H1 (cell line): ENCODE measurements around the gene CCDC116. TPM values are rescaled to one million over a fixed set of nuclear protein-coding genes. Genes with fewer than 3 reads are reported as not detected.

Experiments used
- CTCF ChIA-PET: fragments of 300-600 bp; sonication (Branson Sonifier 250); formaldehyde crosslinking; loops from one replicate; lab custom pipeline; 2021; ENCODE audit not compliant: partially characterized antibody; lab: Charles Lee
- POLR2A ChIA-PET: fragments of 300-600 bp; sonication (Branson Sonifier 250); formaldehyde crosslinking; loops from one replicate; lab custom pipeline; 2021; ENCODE audit warnings: inconsistent platforms; ENCODE audit not compliant: partially characterized antibody; lab: Charles Lee
- DNase-seq, 2 experiments: peaks; one replicate each; pipeline versions ENCODE4 v3.0.0 to v3.0.0-alpha.2; 2010 to 2022; ENCODE audit warnings: low spot score in 2 of 2, low read depth in 1 of 2, mixed read lengths in 1 of 2
- FAIRE-seq: peaks from 2 replicates; lab custom pipeline; 2011; peaks lifted over from hg19 to GRCh38; lab: Jason Lieb, UNC
- H2AFZ ChIP-seq: 2 replicates; pipeline ENCODE4 v1.8.1; 2012; ENCODE audit warnings: low read length, inconsistent platforms
- H2AK5ac ChIP-seq: 2 replicates; pipeline ENCODE4 v1.6.1; 2013; ENCODE audit warnings: low read depth, low read length
- H2BK120ac ChIP-seq: replicated peaks from 2 replicates; pipeline ENCODE3; 2013; ENCODE audit warnings: low read depth, low read length, inconsistent platforms
- H2BK12ac ChIP-seq: 2 replicates; pipeline ENCODE4 v1.6.1; 2013; ENCODE audit warnings: low read depth, low read length
- H2BK15ac ChIP-seq: 2 replicates; pipeline ENCODE4 v1.6.1; 2013; ENCODE audit warnings: low read length
- H2BK20ac ChIP-seq: 2 replicates; pipeline ENCODE4 v1.6.1; 2013; ENCODE audit warnings: low read length
- H2BK5ac ChIP-seq: 2 replicates; pipeline ENCODE4 v1.6.1; 2013; ENCODE audit warnings: low read depth, low read length
- H3K14ac ChIP-seq: 2 replicates; pipeline ENCODE4 v1.6.1; 2013; ENCODE audit warnings: inconsistent platforms; ENCODE audit not compliant: insufficient read length
- H3K18ac ChIP-seq: 2 replicates; pipeline ENCODE4 v1.6.1; 2013; ENCODE audit warnings: low read length; ENCODE audit errors: extremely low read depth
- H3K23ac ChIP-seq: 2 replicates; pipeline ENCODE4 v1.6.1; 2013; ENCODE audit warnings: inconsistent platforms; ENCODE audit not compliant: insufficient read length
- H3K23me2 ChIP-seq: 2 replicates; pipeline ENCODE4 v1.6.1; 2013; ENCODE audit warnings: low read depth, low read length
- H3K27ac ChIP-seq: 2 replicates; pipeline ENCODE4 v1.6.1; 2011; ENCODE audit warnings: low read depth, low read length, inconsistent platforms
- H3K27me3 ChIP-seq, 4 experiments: replicated peaks in 1 of 4; 1 replicate in 1 of 4; 2 replicates in 3 of 4; pipeline versions ENCODE4 v1.6.1 to v1.8.1; 2011 to 2013; ENCODE audit warnings: low read length in 3 of 4, mild to moderate bottlenecking in 3 of 4, inconsistent platforms in 2 of 4, mixed read lengths in 2 of 4, moderate library complexity in 1 of 4; ENCODE audit not compliant: control insufficient read depth in 3 of 4, insufficient read depth in 3 of 4; ENCODE audit errors: extremely low read depth in 1 of 4
- H3K36me3 ChIP-seq, 4 experiments: 2 replicates each; pipeline versions ENCODE4 v1.6.1 to v1.8.1; 2011 to 2013; ENCODE audit warnings: mild to moderate bottlenecking in 4 of 4, low read length in 3 of 4, moderate library complexity in 2 of 4, control low read depth in 1 of 4, inconsistent platforms in 1 of 4; ENCODE audit not compliant: insufficient read depth in 4 of 4, control insufficient read depth in 2 of 4
- H3K4ac ChIP-seq: replicated peaks from 2 replicates; pipeline ENCODE3; 2013; ENCODE audit warnings: low read length, low read depth, mixed read lengths, inconsistent platforms; ENCODE audit not compliant: insufficient read length
- H3K4me1 ChIP-seq, 4 experiments: replicated peaks in 1 of 4; 1 replicate in 1 of 4; 2 replicates in 3 of 4; pipeline versions ENCODE4 v1.6.1 to v1.8.1; 2011 to 2013; ENCODE audit warnings: low read length in 3 of 4, inconsistent platforms in 2 of 4, mixed read lengths in 1 of 4; ENCODE audit not compliant: insufficient read depth in 4 of 4, control insufficient read depth in 3 of 4
- H3K4me2 ChIP-seq, 2 experiments: 2 replicates each; pipeline versions ENCODE4 v1.6.1 to v1.8.1; 2011 to 2013; ENCODE audit warnings: low read depth in 2 of 2, low read length in 2 of 2, control low read depth in 1 of 2, inconsistent platforms in 1 of 2, mild to moderate bottlenecking in 1 of 2; ENCODE audit not compliant: insufficient read depth in 1 of 2
- H3K4me3 ChIP-seq, 4 experiments: fragments of 200-600, 300-600 bp in 1 of 4; sonication (generic), shearing (Covaris generic), sonication (Bioruptor Twin) in 1 of 4; 2 replicates each; pipeline versions ENCODE4 v1.5.1 to v1.8.1; 2011 to 2016; ENCODE audit warnings: low read length in 4 of 4, low read depth in 3 of 4, control low read depth in 2 of 4, inconsistent platforms in 2 of 4, mild to moderate bottlenecking in 2 of 4, mixed read lengths in 1 of 4, moderate library complexity in 1 of 4; ENCODE audit not compliant: insufficient read depth in 2 of 4; ENCODE audit errors: extremely low read depth in 1 of 4
- H3K56ac ChIP-seq: replicated peaks from 2 replicates; pipeline ENCODE3; 2013; ENCODE audit warnings: low read depth, mild to moderate bottlenecking, mixed read lengths, low read length, inconsistent platforms; ENCODE audit not compliant: insufficient read length
- H3K79me1 ChIP-seq: 2 replicates; pipeline ENCODE4 v1.6.1; 2013; ENCODE audit warnings: low read depth, low read length, control low read depth
- H3K79me2 ChIP-seq, 2 experiments: 2 replicates each; pipeline versions ENCODE4 v1.6.1 to v1.8.1; 2012 to 2013; ENCODE audit warnings: low read length in 2 of 2, mild to moderate bottlenecking in 2 of 2, inconsistent platforms in 1 of 2; ENCODE audit not compliant: insufficient read depth in 2 of 2, control insufficient read depth in 1 of 2
- H3K9ac ChIP-seq, 4 experiments: replicated peaks in 1 of 4; 1 replicate in 1 of 4; 2 replicates in 3 of 4; pipeline versions ENCODE4 v1.6.1 to v1.8.1; 2011 to 2013; ENCODE audit warnings: low read depth in 3 of 4, low read length in 3 of 4, control low read depth in 2 of 4, mild to moderate bottlenecking in 2 of 4, moderate library complexity in 2 of 4, inconsistent platforms in 1 of 4; ENCODE audit errors: extremely low read depth in 1 of 4
- H3K9me3 ChIP-seq, 2 experiments: 2 replicates each; pipeline versions ENCODE4 v1.6.1 to v1.8.1; 2012 to 2013; ENCODE audit warnings: mild to moderate bottlenecking in 2 of 2, moderate library complexity in 2 of 2, control low read depth in 1 of 2, inconsistent platforms in 1 of 2, low read depth in 1 of 2, low read length in 1 of 2, mixed read lengths in 1 of 2; ENCODE audit not compliant: insufficient read depth in 2 of 2
- H4K20me1 ChIP-seq, 2 experiments: replicated peaks in 1 of 2; 2 replicates each; pipeline versions ENCODE3 to v1.8.1; 2011 to 2013; ENCODE audit warnings: inconsistent platforms in 2 of 2, low read length in 2 of 2, mild to moderate bottlenecking in 1 of 2; ENCODE audit not compliant: insufficient read depth in 2 of 2, control insufficient read depth in 1 of 2
- H4K5ac ChIP-seq: 2 replicates; pipeline ENCODE4 v1.6.1; 2013; ENCODE audit warnings: low read length, low read depth, mixed read lengths, inconsistent platforms; ENCODE audit not compliant: insufficient read length
- H4K8ac ChIP-seq: 2 replicates; pipeline ENCODE4 v1.8.0; 2013; ENCODE audit warnings: mild to moderate bottlenecking, moderate library complexity, low read length, inconsistent platforms; ENCODE audit not compliant: insufficient read depth; ENCODE audit errors: extremely low read depth
- H4K91ac ChIP-seq: replicated peaks from 2 replicates; pipeline ENCODE3; 2013; ENCODE audit warnings: low read length, mixed read lengths, inconsistent platforms; ENCODE audit not compliant: insufficient read length
- RAD21 ChIP-seq, 2 experiments: IDR thresholded peaks in 1 of 2; conservative IDR thresholded peaks in 1 of 2; 2 replicates each; pipeline ENCODE4 v1.6.1; 2011; ENCODE audit warnings: low read depth in 2 of 2, low read length in 2 of 2, improper control_type of control experiment in 1 of 2, inconsistent platforms in 1 of 2, mild to moderate bottlenecking in 1 of 2, moderate library complexity in 1 of 2
- ZNF274 ChIP-seq: IDR thresholded peaks from 2 replicates; pipeline ENCODE4 v1.7.0; 2012; ENCODE audit warnings: low read length, borderline replicate concordance; ENCODE audit errors: extremely low read depth
- WGBS, 2 experiments: shearing (Covaris generic) in 1 of 2; methylation state at CpG; one replicate each; pipeline versions ENCODE4 v1.1.6 to v1.1.7; 2013 to 2015; ENCODE audit warnings: low lambda C conversion rate in 2 of 2, mixed read lengths in 2 of 2, inconsistent platforms in 1 of 2, low coverage in 1 of 2, missing lambda C conversion rate in 1 of 2; ENCODE audit not compliant: insufficient replicate concordance in 2 of 2, insufficient coverage in 1 of 2, insufficient read length in 1 of 2; ENCODE audit errors: extremely low coverage in 1 of 2, missing lambda C conversion rate in 1 of 2; 5-methylcytosine and 5-hydroxymethylcytosine counted together
- polyA plus RNA-seq, 7 experiments: library from polyadenylated mRNA; depleted of rRNA in 3 of 7; stranded (reverse) in 5 of 7; unstranded in 2 of 7; fragments of >200 nt in 5 of 7; fragments of 200-250 nt in 2 of 7; gene quantifications; 1 replicate in 5 of 7; 2 replicates in 1 of 7; 4 replicates in 1 of 7; pipeline versions ENCODE4 v1.2.1 to v1.2.3, GENCODE V29; 2011 to 2013; ENCODE audit warnings: missing spikeins in 2 of 7, mixed read lengths in 2 of 7
- total RNA-seq: library from RNA; stranded (reverse); fragmentation: NEBNext Ultra II Directional; extraction: Animal tissue kit (Norgen Biotek cat#: 25700); gene quantifications from 2 replicates; pipeline ENCODE4 v1.2.1, GENCODE V29; 2021

The CCDC116 gene
- total and polyA plus RNA-seq, 2 of the 8 experiments (the other 6 are each of a cell fraction or from before 2014, with no cell fraction given) = 0.08 TPM; not detected in 1

GRCh38 chr22:21672107-21672629 is 39.6 kb downstream of the CCDC116 start:
- Histone ChIP-seq H3K36me3 (peaks cover 11 to 21% (median 17%) of the 10 kb centered on the region in 4 experiments; a peak in 6 of 8 replicates), H3K14ac (no peak overlapping the region), H3K79me1 (no peaks in the 10 kb centered on the region), H4K5ac (no peak overlapping the region)
- no peak for TF ChIP-seq ZNF274
- peak in 1 of 2 experiments; percentile 20; a peak in 1 of 4 replicates for TF ChIP-seq RAD21 (IDR thresholded peaks at IDR 0.05 in 1 of 2, conservative IDR thresholded peaks at IDR 0.05 in 1 of 2; ENCODE audit: low read depth in 2 of 2, low read length in 2 of 2)
- TF ChIP-seq, all 59 proteins: peak for 1
- CTCF ChIA-PET = interaction anchor here (0.6 to 0.9 kb wide), 3 partner anchors 43 to 72 kb away, joined by 3 read pairs; no protein-coding TSS in a partner anchor
- Histone ChIP-seq H3K4ac (no peak overlapping the region), H3K27me3 (no peaks in the 10 kb centered on the region), H3K23ac (no peak overlapping the region), H3K4me1 (no peaks in the 10 kb centered on the region), H2BK12ac (no peak overlapping the region), H2AFZ (no peak overlapping the region), H3K27ac (no peak overlapping the region), H3K9me3 (peaks cover 0 to 4% of the 10 kb centered on the region in 2 experiments; a peak in 1 of 4 replicates), H2BK15ac (no peak overlapping the region), H4K8ac (no peak overlapping the region), H3K56ac (no peak overlapping the region), H3K18ac (no peak overlapping the region), H3K79me2 (peaks cover 0 to 3% of the 10 kb centered on the region in 2 experiments; a peak in 1 of 4 replicates), H2BK5ac (no peak overlapping the region), H3K4me3 (no peak overlapping the region), H2BK20ac (no peak overlapping the region), H2AK5ac (no peak overlapping the region), H3K4me2 (no peak overlapping the region), H3K9ac (no peak overlapping the region), H4K91ac (no peak overlapping the region), H3K23me2 (no peaks in the 10 kb centered on the region), H2BK120ac (no peak overlapping the region), H4K20me1 (no peaks in the 10 kb centered on the region)
- WGBS, 2 experiments = 89% methylated on average over 6 of the region's 6 CpGs; no CpG with 5 or more reads in 1 of the 2 experiments
- FAIRE-seq = no peak
- POLR2A ChIA-PET = interaction anchor here (0.7 to 1.7 kb wide), 2 partner anchors 9 to 27 kb away, joined by 3 to 4 read pairs; no protein-coding TSS in a partner anchor
- DNase-seq = no peak
